Spleen (tissue), 11 donors: Measurements from ENCODE around the gene OR6C2. TPM values are rescaled to one million over a fixed set of nuclear protein-coding genes. Genes with fewer than 3 reads are reported as not detected.

Source experiments
- DNase-seq: peaks from one replicate; pipeline ENCODE4 v3.0.0-alpha.2; 2020
- H3K27ac ChIP-seq, 8 donors: fragments of 200-600 bp; sonication (generic) in 7 of 8; 1 replicate in 4 of 8; 2 replicates in 4 of 8; pipeline versions ENCODE4 v1.5.0 to v1.8.0; 2016 to 2021; ENCODE audit warnings: inconsistent platforms in 4 of 8, mild to moderate bottlenecking in 4 of 8, moderate library complexity in 1 of 8
- H3K27me3 ChIP-seq, 7 donors: fragments of 200-600 bp; sonication (generic) in 6 of 7; replicated peaks in 1 of 7; 1 replicate in 4 of 7; 2 replicates in 3 of 7; pipeline versions ENCODE4 v1.5.0 to v1.8.0; 2016 to 2021; ENCODE audit warnings: inconsistent platforms in 3 of 7, mild to moderate bottlenecking in 1 of 7
- H3K36me3 ChIP-seq, 6 donors: fragments of 200-600 bp; sonication (generic) in 5 of 6; 1 replicate in 4 of 6; 2 replicates in 2 of 6; pipeline versions ENCODE4 v1.5.0 to v1.8.0; 2016 to 2021; ENCODE audit warnings: inconsistent platforms in 2 of 6
- H3K4me1 ChIP-seq, 6 donors: fragments of 200-600 bp; sonication (generic) in 5 of 6; 1 replicate in 3 of 6; 2 replicates in 3 of 6; pipeline versions ENCODE4 v1.5.0 to v1.8.0; 2016 to 2021; ENCODE audit warnings: inconsistent platforms in 3 of 6
- H3K4me3 ChIP-seq, 8 donors: fragments of 200-600 bp; sonication (generic) in 7 of 8; 1 replicate in 4 of 8; 2 replicates in 4 of 8; pipeline versions ENCODE4 v1.5.0 to v1.8.0; 2016 to 2021; ENCODE audit warnings: inconsistent platforms in 4 of 8, mild to moderate bottlenecking in 4 of 8, moderate library complexity in 2 of 8
- H3K9me3 ChIP-seq, 8 donors: fragments of 200-600 bp; sonication (generic) in 7 of 8; 1 replicate in 4 of 8; 2 replicates in 4 of 8; pipeline versions ENCODE4 v1.5.0 to v1.8.0; 2016 to 2021; ENCODE audit warnings: inconsistent platforms in 4 of 8
- CTCF ChIP-seq, 11 experiments: fragments of 200-600 bp in 7 of 11; fragments of 450-650 bp in 4 of 11; sonication (generic) in 4 of 11; IDR thresholded peaks in 8 of 11; conservative IDR thresholded peaks in 3 of 11; 1 replicate in 7 of 11; 2 replicates in 4 of 11; pipeline versions ENCODE4 v1.4.0 to v1.8.0; 2016 to 2021; ENCODE audit warnings: antibody characterized with exemption in 11 of 11, inconsistent platforms in 4 of 11, mild to moderate bottlenecking in 1 of 11
- POLR2A ChIP-seq, 3 donors: fragments of 450-650 bp; IDR thresholded peaks; one replicate each; pipeline ENCODE4 v1.5.1; 2017; ENCODE audit warnings: antibody characterized with exemption in 3 of 3, mild to moderate bottlenecking in 1 of 3
- POLR2AphosphoS5 ChIP-seq, 3 donors: sonication (generic); formaldehyde crosslinking; IDR thresholded peaks; one replicate each; pipeline ENCODE4 v1.5.1; 2017; ENCODE audit warnings: antibody characterized with exemption in 3 of 3
- WGBS, 5 donors: extraction: QIAGEN DNeasy Blood & Tissue Kit in 3 of 5; methylation state at CpG; one replicate each; pipeline versions ENCODE4 v1.1.5 to v1.1.7; 2013 to 2018; 5-methylcytosine and 5-hydroxymethylcytosine counted together
- intact Hi-C: fragments of 100-400 bp; cut with DNase I; formaldehyde crosslinking; loops from one replicate; pipeline ENCODE4 v1.15.0; 2023; ENCODE audit warnings: low total_unique reads
- polyA plus RNA-seq, 3 donors: library from polyadenylated mRNA; stranded (reverse); fragments of 200-250 nt; gene quantifications; one replicate each; pipeline ENCODE4 v1.2.1, GENCODE V29; 2013
- total RNA-seq, 7 donors: library from RNA; depleted of rRNA in 3 of 7; stranded (reverse); fragments of >200 nt in 3 of 7; fragmentation: NEBNext Ultra II Directional in 4 of 7; extraction: Animal tissue kit (Norgen Biotek cat#: 25700) in 4 of 7; gene quantifications; one replicate each; pipeline versions ENCODE4 v1.1.0 to v1.2.1, GENCODE V29; 2016 to 2021
- donor health status: healthy with polysubstance abuse.
- donor health status: DM: no; HTN: no; CAD: no; lungs with moderate emphysema.
- donor health status: DM: no; HTN: no; CAD: no.
- donor health status: Bipolar disorder and iron deficiency.
- donor health status: healthy.
- donor health status: DM: no; HTN: no; CAD: no.
- donor health status: DM: yes; HTN: yes; CAD: no.

Gene OR6C2
- total and polyA plus RNA-seq, 10 donors, result not detected

GRCh38 chr12:55495490-55495889, 51.6 kb downstream of the OR6C2 start:
- no peak for DNase-seq

GRCh38 chr12:55499231-55499630, 55.4 kb downstream of the OR6C2 start:
- intact Hi-C loops, result no loop called here
- Histone ChIP-seq H3K4me3 (no peak overlapping the region), H3K27ac (no peak overlapping the region), H3K27me3 (no peaks in the 10 kb centered on the region), H3K36me3 (no peaks in the 10 kb centered on the region), H3K4me1 (no peaks in the 10 kb centered on the region), H3K9me3 (no peaks in the 10 kb centered on the region)
- WGBS, 5 donors, result 74 to 89% (median 86%) methylated on average over 4 of the region's 4 CpGs
- no peak for TF ChIP-seq POLR2A (IDR thresholded peaks at IDR 0.05)
- TF ChIP-seq CTCF (IDR thresholded peaks at IDR 0.05 in 8 of 11, conservative IDR thresholded peaks at IDR 0.05 in 3 of 11), result no peak
- no peak for TF ChIP-seq POLR2AphosphoS5 (IDR thresholded peaks at IDR 0.05)
- no peak for DNase-seq

More at GRCh38 chr12:55495490-55495889, 51.6 kb downstream of the OR6C2 start:
- no peak for TF ChIP-seq CTCF (IDR thresholded peaks at IDR 0.05 in 8 of 11, conservative IDR thresholded peaks at IDR 0.05 in 3 of 11)
- TF ChIP-seq POLR2AphosphoS5 (IDR thresholded peaks at IDR 0.05), result no peak
- TF ChIP-seq POLR2A (IDR thresholded peaks at IDR 0.05), result no peak
- H3K9me3 ChIP-seq, result no peaks in the 10 kb centered on the region
- no peak overlapping the region for H3K4me3 ChIP-seq
- intact Hi-C loops, result no loop called here
- no peaks in the 10 kb centered on the region for H3K36me3 ChIP-seq
- H3K27me3 ChIP-seq, result no peaks in the 10 kb centered on the region
- 75 to 87% (median 84%) methylated on average over 5 of the region's 5 CpGs for WGBS, 5 donors
- H3K4me1 ChIP-seq, result no peaks in the 10 kb centered on the region
- no peak overlapping the region for H3K27ac ChIP-seq

GRCh38 chr12:55499810-55500252, 56.0 kb downstream of the OR6C2 start:
- 24 to 45% (median 40%) methylated on average over 2 of the region's 2 CpGs for WGBS, 5 donors
- Histone ChIP-seq H3K4me3 (no peak overlapping the region), H3K36me3 (no peaks in the 10 kb centered on the region), H3K27ac (no peak overlapping the region), H3K27me3 (no peaks in the 10 kb centered on the region), H3K9me3 (peaks cover 0 to 2% (median 0%) of the 10 kb centered on the region in 8 donors), H3K4me1 (no peaks in the 10 kb centered on the region)
- DNase-seq, result no peak
- TF ChIP-seq POLR2A (IDR thresholded peaks at IDR 0.05), result no peak
- no peak for TF ChIP-seq POLR2AphosphoS5 (IDR thresholded peaks at IDR 0.05)
- no peak for TF ChIP-seq CTCF (IDR thresholded peaks at IDR 0.05 in 8 of 11, conservative IDR thresholded peaks at IDR 0.05 in 3 of 11)
- intact Hi-C loops, result no loop called here

- intact Hi-C loops, result no loop called here
- no peaks in the 10 kb centered on the region for H3K27me3 ChIP-seq
- peaks cover 0 to 6% (median 0%) of the 10 kb centered on the region in 8 donors for H3K9me3 ChIP-seq
- no peak for DNase-seq
- no peak overlapping the region for H3K27ac ChIP-seq
- no peak overlapping the region for H3K4me3 ChIP-seq
- no peaks in the 10 kb centered on the region for H3K36me3 ChIP-seq
- WGBS, 5 donors, result 29 to 46% (median 34%) methylated on average over 2 of the region's 2 CpGs
- TF ChIP-seq CTCF (IDR thresholded peaks at IDR 0.05 in 8 of 11, conservative IDR thresholded peaks at IDR 0.05 in 3 of 11), result no peak
- TF ChIP-seq POLR2A (IDR thresholded peaks at IDR 0.05), result no peak
- no peak for TF ChIP-seq POLR2AphosphoS5 (IDR thresholded peaks at IDR 0.05)
- H3K4me1 ChIP-seq, result no peaks in the 10 kb centered on the region
Measured at GRCh38 chr12:55501601-55502000, 57.7 kb downstream of the OR6C2 start.

Other genes with a start within 250 kb of the OR6C2 start
- not detected for gene OR10A7, start 223.1 kb upstream of the OR6C2 start, total RNA-seq
- not detected for gene OR10A7, start 223.1 kb upstream of the OR6C2 start, polyA plus RNA-seq
- gene OR6C74, start 199.5 kb upstream of the OR6C2 start, total RNA-seq, result not detected
- not detected for gene OR6C74, start 199.5 kb upstream of the OR6C2 start, polyA plus RNA-seq
- not detected for gene OR6C6, start 147.5 kb upstream of the OR6C2 start, total RNA-seq
- not detected for gene OR6C6, start 147.5 kb upstream of the OR6C2 start, polyA plus RNA-seq
- not detected for gene OR6C1, start 129.7 kb upstream of the OR6C2 start, total RNA-seq
- not detected for gene OR6C1, start 129.7 kb upstream of the OR6C2 start, polyA plus RNA-seq
- gene OR6C3, start 113.3 kb upstream of the OR6C2 start, total RNA-seq, result not detected
- not detected for gene OR6C3, start 113.3 kb upstream of the OR6C2 start, polyA plus RNA-seq
- not detected for gene OR6C75, start 81.1 kb upstream of the OR6C2 start, total RNA-seq
- not detected for gene OR6C75, start 81.1 kb upstream of the OR6C2 start, polyA plus RNA-seq
- not detected for gene OR6C65, start 43.5 kb upstream of the OR6C2 start, total RNA-seq
- not detected for gene OR6C65, start 43.5 kb upstream of the OR6C2 start, polyA plus RNA-seq
- not detected for gene OR6C76, start 17.8 kb upstream of the OR6C2 start, total RNA-seq
- gene OR6C76, start 17.8 kb upstream of the OR6C2 start, polyA plus RNA-seq, result not detected
- not detected for gene OR6C70, start 26.1 kb downstream of the OR6C2 start, total RNA-seq
- gene OR6C70, start 26.1 kb downstream of the OR6C2 start, polyA plus RNA-seq, result not detected
- gene OR6C68, start 48.3 kb downstream of the OR6C2 start, total RNA-seq, result not detected
- not detected for gene OR6C68, start 48.3 kb downstream of the OR6C2 start, polyA plus RNA-seq
- gene OR6C4, start 105.5 kb downstream of the OR6C2 start, total RNA-seq, result not detected
- not detected for gene OR6C4, start 105.5 kb downstream of the OR6C2 start, polyA plus RNA-seq
- not detected for gene OR2AP1, start 128.4 kb downstream of the OR6C2 start, total RNA-seq
- gene OR2AP1, start 128.4 kb downstream of the OR6C2 start, polyA plus RNA-seq, result not detected
- gene OR10P1, start 192.8 kb downstream of the OR6C2 start, total RNA-seq, result not detected
- not detected for gene OR10P1, start 192.8 kb downstream of the OR6C2 start, polyA plus RNA-seq